OCI-LY1 (cell line): ENCODE measurements around the gene BACH2.

Experiments
- H2AFZ ChIP-seq: fragments of 200-600 bp; sonication (generic), shearing (Covaris generic); 2 replicates; pipeline ENCODE4 v1.6.0; 2014; ENCODE audit warnings: antibody characterized with exemption, mild to moderate bottlenecking, low read length
- H3F3A ChIP-seq: fragments of 200-600 bp; sonication (generic), shearing (Covaris generic); 2 replicates; pipeline ENCODE4 v1.6.0; 2014; ENCODE audit warnings: mild to moderate bottlenecking, antibody characterized with exemption, low read length, moderate library complexity; ENCODE audit not compliant: insufficient read depth
- H3K27ac ChIP-seq: fragments of 200-600 bp; sonication (generic); 2 replicates; pipeline ENCODE4 v1.5.1; 2014; ENCODE audit warnings: low read length, mixed run types, mild to moderate bottlenecking, low read depth; ENCODE audit not compliant: poor library complexity, severe bottlenecking
- H3K27me3 ChIP-seq: fragments of 200-600 bp; sonication (generic); 2 replicates; pipeline ENCODE4 v1.6.0; 2014; ENCODE audit warnings: antibody characterized with exemption, mild to moderate bottlenecking, low read length, moderate library complexity; ENCODE audit not compliant: insufficient read depth
- H3K36me3 ChIP-seq: fragments of 200-600 bp; sonication (generic); 2 replicates; pipeline ENCODE4 v1.6.1; 2014; ENCODE audit warnings: mild to moderate bottlenecking, antibody characterized with exemption, low read length, moderate library complexity, mixed read lengths; ENCODE audit not compliant: insufficient read depth
- H3K4me1 ChIP-seq: fragments of 200-600 bp; sonication (generic); 2 replicates; pipeline ENCODE4 v1.5.1; 2014; ENCODE audit warnings: mild to moderate bottlenecking, low read length, moderate library complexity; ENCODE audit not compliant: insufficient read depth, severe bottlenecking
- H3K4me2 ChIP-seq: fragments of 200-600 bp; sonication (generic), shearing (Covaris generic); 2 replicates; pipeline ENCODE4 v1.6.1; 2014; ENCODE audit warnings: low read length
- H3K4me3 ChIP-seq: fragments of 200-600 bp; sonication (generic); 2 replicates; pipeline ENCODE4 v1.5.1; 2014; ENCODE audit warnings: low read length, low read depth, mild to moderate bottlenecking, mixed read lengths; ENCODE audit not compliant: poor library complexity, severe bottlenecking
- H3K79me2 ChIP-seq: fragments of 200-600 bp; shearing (Covaris generic); 2 replicates; pipeline ENCODE4 v1.6.1; 2016; ENCODE audit warnings: mixed run types, low read length, mixed read lengths; ENCODE audit not compliant: insufficient read depth
- H3K9ac ChIP-seq: fragments of 200-600 bp; sonication (generic), shearing (Covaris generic); 2 replicates; pipeline ENCODE4 v1.6.1; 2014; ENCODE audit warnings: mild to moderate bottlenecking, low read length, mixed read lengths
- H3K9me2 ChIP-seq: fragments of 200-600 bp; sonication (generic), shearing (Covaris generic); 2 replicates; pipeline ENCODE4 v1.6.1; 2014; ENCODE audit warnings: low read depth, mild to moderate bottlenecking, low read length, mixed read lengths
- H3K9me3 ChIP-seq: fragments of 200-600 bp; shearing (Covaris generic); 2 replicates; pipeline ENCODE4 v1.6.1; 2014; ENCODE audit warnings: low read length, mixed read lengths
- H4K20me1 ChIP-seq: fragments of 200-600 bp; sonication (generic), shearing (Covaris generic); 2 replicates; pipeline ENCODE4 v1.6.0; 2016; ENCODE audit warnings: mild to moderate bottlenecking, low read length; ENCODE audit not compliant: insufficient read depth
- CTCF ChIP-seq: fragments of 200-600 bp; sonication (generic), shearing (Covaris generic); IDR thresholded peaks from 2 replicates; pipeline ENCODE4 v1.5.1; 2017; ENCODE audit warnings: mild to moderate bottlenecking, antibody characterized with exemption, low read length, moderate library complexity, mixed read lengths
- EZH2 ChIP-seq: fragments of 200-600 bp; sonication (generic), shearing (Covaris generic); IDR thresholded peaks from 2 replicates; pipeline ENCODE4 v1.8.0; 2017; ENCODE audit warnings: borderline replicate concordance, mixed run types, mild to moderate bottlenecking, antibody characterized with exemption, low read length, moderate library complexity, mixed read lengths

Gene BACH2

DNA sequence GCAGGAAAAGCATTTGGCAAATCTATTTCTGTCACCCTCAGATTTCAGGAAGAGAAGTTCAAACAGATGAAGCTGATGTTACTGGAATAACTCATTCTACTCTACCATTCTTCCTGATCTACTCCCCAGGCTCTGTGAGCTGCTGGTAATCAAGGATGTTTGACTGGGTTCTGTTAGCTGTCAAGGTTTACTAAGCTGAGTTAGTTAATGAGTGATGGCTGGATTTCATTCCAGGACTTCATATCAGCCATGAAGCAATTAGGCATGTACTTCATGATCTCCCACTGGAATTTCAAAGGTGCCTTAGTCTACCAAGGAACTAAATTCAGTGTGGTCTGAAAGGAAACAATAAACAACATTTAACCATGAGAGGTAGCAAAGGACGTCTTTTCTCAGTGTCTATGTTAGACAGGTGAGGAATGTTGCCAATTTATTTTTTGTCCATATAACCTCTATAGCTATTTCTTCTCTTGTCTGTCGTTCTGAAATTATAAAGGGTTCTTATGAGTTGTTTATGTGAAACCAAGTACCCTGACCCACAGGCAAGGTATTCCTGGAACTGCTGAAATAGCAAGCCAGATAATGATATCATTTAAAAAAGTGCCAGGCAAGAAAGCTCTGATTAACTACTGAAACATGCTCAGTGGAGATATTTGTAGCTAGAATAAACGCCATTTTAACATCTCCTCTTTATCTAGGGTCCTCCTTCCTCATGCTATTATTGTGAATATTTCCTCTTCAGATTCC lies 112.9 kb downstream of the BACH2 start:
- H2AFZ ChIP-seq = no peak overlapping the region
- 0 out of 2 replicates have a peak, but pooled peaks cover 4% of the 10 kb centered on the region for H3F3A ChIP-seq
- peaks cover 51% of the 10 kb centered on the region for H3K4me1 ChIP-seq
- TF ChIP-seq EZH2 (no peak), CTCF (no peak)
- H3K9me3 ChIP-seq = no peaks in the 10 kb centered on the region
- H3K36me3 ChIP-seq = peaks cover 79% of the 10 kb centered on the region
- H3K9me2 ChIP-seq = no peaks in the 10 kb centered on the region
- H3K79me2 ChIP-seq = peaks cover 100% of the 10 kb centered on the region
- no peak overlapping the region for H3K4me2 ChIP-seq
- no peak overlapping the region for H3K9ac ChIP-seq
- no peak overlapping the region for H3K27ac ChIP-seq
- no peak overlapping the region for H3K4me3 ChIP-seq
- H3K27me3 ChIP-seq = no peaks in the 10 kb centered on the region
- H4K20me1 ChIP-seq = no peaks in the 10 kb centered on the region; the same call in 1 of the 2 replicates

GRCh38 chr6:90180526-90180925 lies 116.1 kb downstream of the BACH2 start:
- Histone ChIP-seq H3K4me1 (peaks cover 50% of the 10 kb centered on the region), H3K9me2 (no peaks in the 10 kb centered on the region), H3K4me2 (no peak overlapping the region), H3K27ac (no peak overlapping the region), H3K36me3 (peaks cover 82% of the 10 kb centered on the region), H3F3A (no peaks in the 10 kb centered on the region; the same call in 1 of the 2 replicates), H3K79me2 (peaks cover 100% of the 10 kb centered on the region), H2AFZ (no peak overlapping the region), H3K27me3 (no peaks in the 10 kb centered on the region), H3K9ac (no peak overlapping the region), H4K20me1 (no peaks in the 10 kb centered on the region; the same call in 1 of the 2 replicates), H3K9me3 (no peaks in the 10 kb centered on the region), H3K4me3 (no peak overlapping the region)
- no peak for TF ChIP-seq EZH2
- TF ChIP-seq CTCF = no peak

GRCh38 chr6:90179190-90180169 lies 117.2 kb downstream of the BACH2 start:
- Histone ChIP-seq H4K20me1 (no peaks in the 10 kb centered on the region; the same call in 1 of the 2 replicates), H3K4me2 (peak overlapping the region; percentile 30; the same call in 1 of the 2 replicates), H3K4me1 (peaks cover 42% of the 10 kb centered on the region), H3K36me3 (peaks cover 83% of the 10 kb centered on the region), H3K9me2 (no peaks in the 10 kb centered on the region), H3K27ac (peak overlapping the region; percentile 52), H3K9me3 (no peaks in the 10 kb centered on the region), H2AFZ (no peak overlapping the region), H3K27me3 (no peaks in the 10 kb centered on the region), H3K4me3 (no peak overlapping the region), H3F3A (no peaks in the 10 kb centered on the region; the same call in 1 of the 2 replicates), H3K79me2 (peaks cover 100% of the 10 kb centered on the region), H3K9ac (no peak overlapping the region)
- no peak for TF ChIP-seq EZH2
- peak; percentile 63 for TF ChIP-seq CTCF
